Lung (tissue), 12 donors: ENCODE results near the gene MC2R. TPM values are rescaled to one million over a fixed set of nuclear protein-coding genes. Genes with fewer than 3 reads are reported as not detected.

Experiments used
- ATAC-seq: fragments of 200-7000 bp; cut with Tn5 transposase; one replicate; pipeline ENCODE4 v1.9.1; 2020; ENCODE audit warnings: moderate number of reproducible peaks; ENCODE audit not compliant: insufficient read depth, low FRiP score
- DNase-seq, 3 donors: peaks; one replicate each; pipeline ENCODE4 v3.0.0-alpha.2; 2013 to 2017
- H3K27ac ChIP-seq, 2 donors: one replicate each; pipeline ENCODE4 v1.5.1; 2013; ENCODE audit warnings: mild to moderate bottlenecking in 2 of 2, moderate library complexity in 2 of 2, control low read depth in 1 of 2, inconsistent platforms in 1 of 2, low read depth in 1 of 2, low read length in 1 of 2
- H3K27me3 ChIP-seq, 3 donors: one replicate each; pipeline ENCODE4 v1.5.1; 2013; ENCODE audit warnings: low read length in 2 of 3; ENCODE audit not compliant: control insufficient read depth in 3 of 3, insufficient read depth in 3 of 3
- H3K36me3 ChIP-seq, 4 donors: one replicate each; pipeline ENCODE4 v1.5.1; 2013; ENCODE audit warnings: low read length in 4 of 4, mild to moderate bottlenecking in 1 of 4, moderate library complexity in 1 of 4; ENCODE audit not compliant: control insufficient read depth in 4 of 4, insufficient read depth in 4 of 4
- H3K4me1 ChIP-seq, 5 donors: one replicate each; pipeline ENCODE4 v1.5.1; 2013; ENCODE audit warnings: low read length in 5 of 5, mild to moderate bottlenecking in 2 of 5, moderate library complexity in 1 of 5; ENCODE audit not compliant: control insufficient read depth in 5 of 5, insufficient read depth in 5 of 5
- H3K4me3 ChIP-seq: one replicate; pipeline ENCODE4 v1.5.1; 2013; ENCODE audit warnings: mild to moderate bottlenecking, control low read depth, moderate library complexity
- H3K9ac ChIP-seq, 2 donors: one replicate each; pipeline ENCODE4 v1.5.1; 2013; ENCODE audit warnings: low read length in 2 of 2, control low read depth in 1 of 2; ENCODE audit not compliant: insufficient read depth in 1 of 2
- H3K9me3 ChIP-seq, 4 donors: one replicate each; pipeline ENCODE4 v1.5.1; 2013; ENCODE audit warnings: low read length in 3 of 4, mild to moderate bottlenecking in 1 of 4, moderate library complexity in 1 of 4; ENCODE audit not compliant: control insufficient read depth in 4 of 4, insufficient read depth in 3 of 4
- CTCF ChIP-seq: IDR thresholded peaks from 2 replicates; pipeline ENCODE4 v1.5.1; 2012; ENCODE audit warnings: mild to moderate bottlenecking; ENCODE audit errors: control extremely low read depth, extremely low read depth
- WGBS, 2 donors: extraction: QIAGEN DNeasy Blood & Tissue Kit; methylation state at CpG; one replicate each; pipeline ENCODE4 v1.1.7; 2013; 5-methylcytosine and 5-hydroxymethylcytosine counted together
- polyA plus RNA-seq, 2 donors: library from polyadenylated mRNA; stranded (reverse); fragments of 200-250 nt; gene quantifications; one replicate each; pipeline ENCODE4 v1.2.1, GENCODE V29; 2013
- total RNA-seq, 2 donors: library from RNA; depleted of rRNA in 1 of 2; stranded (reverse); fragments of >200 nt in 1 of 2; gene quantifications; one replicate each; pipeline ENCODE4 v1.2.1, GENCODE V29; 2014 to 2021
- donor health status: control.
- donor health status: control.
- donor health status: Bipolar disorder and iron deficiency.
- donor health status: healthy.
- donor health status: DM: yes; HTN: yes; CAD: no.

Gene MC2R
- total and polyA plus RNA-seq, 4 donors, result 0.06 TPM; not detected in 3

GRCh38 chr18:13934676-13935075 is 19.3 kb upstream of the MC2R start:
- no peaks in the 10 kb centered on the region for H3K27me3 ChIP-seq
- H3K4me1 ChIP-seq, result no peaks in the 10 kb centered on the region
- DNase-seq, result no peak
- no peak overlapping the region for H3K27ac ChIP-seq
- no peak overlapping the region for H3K9ac ChIP-seq
- H3K4me3 ChIP-seq, result no peak overlapping the region
- ATAC-seq, result no peak
- TF ChIP-seq CTCF, result no peak
- no peaks in the 10 kb centered on the region for H3K36me3 ChIP-seq
- 88% methylated on average over 6 of the region's 6 CpGs for WGBS, 2 donors
- peaks cover 0 to 2% (median 0%) of the 10 kb centered on the region in 4 donors for H3K9me3 ChIP-seq

- Histone ChIP-seq H3K9me3 (peaks cover 0 to 5% (median 0%) of the 10 kb centered on the region in 4 donors), H3K36me3 (no peaks in the 10 kb centered on the region), H3K9ac (no peak overlapping the region), H3K4me1 (no peaks in the 10 kb centered on the region), H3K27ac (no peak overlapping the region), H3K4me3 (no peak overlapping the region), H3K27me3 (no peaks in the 10 kb centered on the region)
- DNase-seq (no peak), ATAC-seq (no peak)
- no peak for TF ChIP-seq CTCF
- WGBS, 2 donors, result 90 to 92% methylated on average over 3 of the region's 3 CpGs
Measured at GRCh38 chr18:13934058-13934457, 18.7 kb upstream of the MC2R start.

DNA sequence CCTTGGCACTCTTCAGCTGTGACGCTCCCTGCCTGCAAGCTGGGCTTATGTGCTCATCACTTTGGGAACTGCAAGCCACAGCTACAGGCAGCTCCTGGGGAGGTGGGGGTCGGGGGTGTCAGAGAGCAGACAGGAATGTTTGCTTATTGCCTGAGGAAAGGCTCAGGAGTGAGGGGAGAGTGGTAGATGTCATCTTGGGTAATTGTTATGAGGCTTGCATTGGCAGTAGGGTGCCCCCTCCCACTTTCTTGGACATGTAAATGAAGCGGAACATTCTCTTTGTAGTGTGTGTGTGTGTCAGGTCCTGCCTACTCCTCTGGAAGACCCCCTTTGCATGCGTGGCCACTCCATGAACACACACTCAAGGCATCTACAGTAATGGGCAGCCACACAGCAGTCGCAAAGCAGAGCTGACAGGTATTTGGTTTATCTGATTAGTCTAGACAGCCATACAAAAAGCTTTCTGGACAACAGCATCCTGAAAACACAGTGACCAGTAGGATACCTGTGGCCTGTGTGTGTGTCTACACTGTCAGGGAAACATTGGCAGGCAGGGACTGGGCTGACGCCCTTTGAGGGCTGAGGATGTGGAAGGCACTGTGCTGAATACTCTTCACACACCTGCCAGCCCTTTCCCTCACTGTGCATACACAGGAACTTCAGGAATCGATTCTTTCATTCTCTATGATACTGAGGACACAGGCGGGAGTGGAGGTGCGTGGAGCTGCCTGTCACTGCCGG is 17.1 kb upstream of the MC2R start:
- no peak for ATAC-seq
- TF ChIP-seq CTCF, result no peak
- DNase-seq, result no peak
- no peak overlapping the region for H3K27ac ChIP-seq
- H3K36me3 ChIP-seq, result no peaks in the 10 kb centered on the region
- H3K4me3 ChIP-seq, result no peak overlapping the region
- WGBS, 2 donors, result 64 to 75% methylated on average over 10 of the region's 10 CpGs
- no peaks in the 10 kb centered on the region for H3K4me1 ChIP-seq
- no peak overlapping the region for H3K9ac ChIP-seq
- H3K9me3 ChIP-seq, result peaks cover 0 to 7% (median 0%) of the 10 kb centered on the region in 4 donors
- H3K27me3 ChIP-seq, result no peaks in the 10 kb centered on the region

- Histone ChIP-seq H3K27me3 (no peaks in the 10 kb centered on the region), H3K27ac (no peak overlapping the region), H3K36me3 (no peaks in the 10 kb centered on the region), H3K9me3 (peaks cover 0 to 7% (median 0%) of the 10 kb centered on the region in 4 donors), H3K4me3 (no peak overlapping the region), H3K9ac (no peak overlapping the region), H3K4me1 (no peaks in the 10 kb centered on the region)
- DNase-seq, result no peak
- WGBS, 2 donors, result 72 to 81% methylated on average over 2 of the region's 2 CpGs
- ATAC-seq, result no peak
- no peak for TF ChIP-seq CTCF
Measured at GRCh38 chr18:13930964-13931363, 15.6 kb upstream of the MC2R start.
